Activated CD4-positive, alpha-beta T cell treated with anti-CD3 and anti-CD28 coated beads, Interleukin-2, amount 10 ng/mL, durations not matched to agents 7 days and 5 days (primary cell): ENCODE data around the gene MYH15. TPM values are rescaled to one million over a fixed set of nuclear protein-coding genes. Genes with fewer than 3 reads are reported as not detected.

Experiments used
- CTCF ChIA-PET: fragments of 350-600 bp; sonication (Branson Sonifier 250); formaldehyde crosslinking; loops from one replicate; lab custom pipeline; 2021; ENCODE audit warnings: antibody characterized with exemption; lab: Charles Lee
- POLR2A ChIA-PET: fragments of 350-600 bp; sonication (Branson Sonifier 250); formaldehyde crosslinking; loops from one replicate; lab custom pipeline; 2021; ENCODE audit warnings: antibody characterized with exemption; lab: Charles Lee
- DNase-seq: peaks from one replicate; pipeline ENCODE4 v3.0.0-alpha.2; 2020
- H3K27ac Mint-ChIP-seq: one replicate; pipeline ENCODE4 v1.8.0; 2021; ENCODE audit warnings: mild to moderate bottlenecking, moderate library complexity, mixed read lengths
- H3K27me3 Mint-ChIP-seq: one replicate; pipeline ENCODE4 v1.8.0; 2021; ENCODE audit warnings: mixed read lengths
- H3K36me3 Mint-ChIP-seq: one replicate; pipeline ENCODE4 v1.8.0; 2021; ENCODE audit warnings: low read depth, mixed read lengths
- H3K4me1 Mint-ChIP-seq: one replicate; pipeline ENCODE4 v1.8.0; 2021; ENCODE audit warnings: mixed read lengths
- H3K4me3 Mint-ChIP-seq: one replicate; pipeline ENCODE4 v1.8.0; 2021; ENCODE audit warnings: mild to moderate bottlenecking, moderate library complexity, mixed read lengths
- H3K9me3 Mint-ChIP-seq: one replicate; pipeline ENCODE4 v1.8.0; 2021; ENCODE audit warnings: mixed read lengths
- total RNA-seq, 2 experiments: library from RNA; stranded (reverse); gene quantifications; one replicate each; pipeline ENCODE4 v1.2.3, GENCODE V29; 2021

Gene MYH15
- total RNA-seq, 2 experiments from 2014 or later: 0.15 to 0.21 TPM

- no peaks in the 10 kb centered on the region for H3K27me3 Mint-ChIP-seq
These were observed 81.8 kb downstream of the MYH15 start for GRCh38 chr3:108428586-108428985.

GRCh38 chr3:108420926-108421325 is 89.5 kb downstream of the MYH15 start:
- ChIA-PET POLR2A (no interaction called here), CTCF (interaction anchor here (1.1 kb wide), 1 partner anchor 16 kb away, joined by 3 read pairs; no protein-coding TSS in a partner anchor)
- no peaks in the 10 kb centered on the region for H3K27me3 Mint-ChIP-seq
- DNase-seq: no peak
- H3K4me1 Mint-ChIP-seq: no peaks in the 10 kb centered on the region
- no peak overlapping the region for H3K4me3 Mint-ChIP-seq
- no peaks in the 10 kb centered on the region for H3K36me3 Mint-ChIP-seq
- H3K9me3 Mint-ChIP-seq: peaks cover 3% of the 10 kb centered on the region
- no peak overlapping the region for H3K27ac Mint-ChIP-seq

More at GRCh38 chr3:108428586-108428985, 81.8 kb downstream of the MYH15 start:
- Mint-ChIP-seq H3K4me1 (no peaks in the 10 kb centered on the region), H3K27ac (no peak overlapping the region), H3K9me3 (peaks cover 11% of the 10 kb centered on the region), H3K4me3 (no peak overlapping the region), H3K36me3 (peaks cover 8% of the 10 kb centered on the region)
- ChIA-PET CTCF (interaction anchor here (0.6 to 1.1 kb wide), 3 partner anchors 9 to 150 kb away, joined by 3 to 4 read pairs (median 3); no protein-coding TSS in a partner anchor), POLR2A (no interaction called here)
- no peak for DNase-seq

- peaks cover 6% of the 10 kb centered on the region for H3K27me3 Mint-ChIP-seq
- H3K4me1 Mint-ChIP-seq: no peaks in the 10 kb centered on the region
- H3K4me3 Mint-ChIP-seq: no peak overlapping the region
- ChIA-PET CTCF (no interaction called here), POLR2A (no interaction called here)
- no peak overlapping the region for H3K27ac Mint-ChIP-seq
- H3K9me3 Mint-ChIP-seq: no peaks in the 10 kb centered on the region
- no peaks in the 10 kb centered on the region for H3K36me3 Mint-ChIP-seq
- DNase-seq: no peak
These were observed 94.1 kb downstream of the MYH15 start for GRCh38 chr3:108416111-108416869.

DNA sequence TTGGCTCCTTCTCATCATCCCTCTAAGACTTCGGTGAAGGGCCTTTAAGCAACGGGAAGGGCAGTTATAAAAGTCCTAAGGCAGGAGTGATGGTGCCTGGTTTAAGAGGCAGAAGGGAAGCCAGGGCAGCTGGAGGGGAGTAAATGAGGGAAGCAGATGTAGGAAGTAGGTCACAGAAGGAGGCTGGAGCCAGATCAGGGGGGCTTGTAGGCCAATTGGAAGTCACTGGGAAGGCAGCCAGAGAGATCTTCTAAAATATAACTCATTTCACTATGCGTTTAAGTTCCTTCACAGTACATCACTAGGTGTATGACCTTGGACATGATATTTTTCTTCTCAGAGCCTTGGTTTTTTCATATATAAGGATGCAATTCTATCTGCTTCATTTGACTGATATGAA is 94.7 kb downstream of the MYH15 start:
- ChIA-PET CTCF (no interaction called here), POLR2A (no interaction called here)

DNA sequence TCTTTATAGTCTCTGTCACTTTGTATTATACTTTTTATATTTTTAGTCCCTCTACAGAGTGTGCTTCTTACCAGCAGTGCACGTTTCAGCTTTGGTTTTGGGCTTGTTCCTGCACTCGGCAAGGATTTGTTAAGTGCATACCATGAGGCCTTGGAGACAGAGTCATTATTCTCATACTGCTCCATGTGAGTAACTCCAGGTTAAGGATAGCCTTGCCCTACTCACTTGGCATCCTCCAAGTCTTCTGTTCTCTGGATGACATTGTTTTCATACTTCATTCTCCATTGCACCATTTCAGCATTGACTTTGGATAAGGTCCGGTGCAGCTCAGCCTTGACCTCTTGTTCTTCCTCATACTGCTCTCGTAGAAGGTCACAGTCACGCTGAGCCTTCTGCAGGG is 96.4 kb downstream of the MYH15 start:
- no peak for DNase-seq
- no peaks in the 10 kb centered on the region for H3K36me3 Mint-ChIP-seq
- H3K27me3 Mint-ChIP-seq: peaks cover 7% of the 10 kb centered on the region
- ChIA-PET POLR2A (no interaction called here), CTCF (interaction anchor here (1.0 to 1.5 kb wide), 2 partner anchors 12 to 13 kb away, joined by 3 read pairs; no protein-coding TSS in a partner anchor)
- H3K27ac Mint-ChIP-seq: no peak overlapping the region
- no peaks in the 10 kb centered on the region for H3K4me1 Mint-ChIP-seq
- no peak overlapping the region for H3K4me3 Mint-ChIP-seq
- H3K9me3 Mint-ChIP-seq: no peaks in the 10 kb centered on the region

More for the DNA sequence above, 94.7 kb downstream of the MYH15 start:
- Mint-ChIP-seq H3K9me3 (no peaks in the 10 kb centered on the region), H3K36me3 (no peaks in the 10 kb centered on the region), H3K27ac (no peak overlapping the region), H3K4me3 (no peak overlapping the region), H3K27me3 (peaks cover 7% of the 10 kb centered on the region), H3K4me1 (no peaks in the 10 kb centered on the region)
- no peak for DNase-seq

- Mint-ChIP-seq H3K4me1 (peaks cover 2% of the 10 kb centered on the region), H3K27ac (no peak overlapping the region), H3K4me3 (no peak overlapping the region), H3K27me3 (peaks cover 7% of the 10 kb centered on the region), H3K9me3 (no peaks in the 10 kb centered on the region), H3K36me3 (no peaks in the 10 kb centered on the region)
- no peak for DNase-seq
- POLR2A ChIA-PET: no interaction called here
- CTCF ChIA-PET: interaction anchor here (1.5 kb wide), 1 partner anchor 14 kb away, joined by 3 read pairs; no protein-coding TSS in a partner anchor
These were observed 98.2 kb downstream of the MYH15 start for GRCh38 chr3:108412121-108412750.

DNA sequence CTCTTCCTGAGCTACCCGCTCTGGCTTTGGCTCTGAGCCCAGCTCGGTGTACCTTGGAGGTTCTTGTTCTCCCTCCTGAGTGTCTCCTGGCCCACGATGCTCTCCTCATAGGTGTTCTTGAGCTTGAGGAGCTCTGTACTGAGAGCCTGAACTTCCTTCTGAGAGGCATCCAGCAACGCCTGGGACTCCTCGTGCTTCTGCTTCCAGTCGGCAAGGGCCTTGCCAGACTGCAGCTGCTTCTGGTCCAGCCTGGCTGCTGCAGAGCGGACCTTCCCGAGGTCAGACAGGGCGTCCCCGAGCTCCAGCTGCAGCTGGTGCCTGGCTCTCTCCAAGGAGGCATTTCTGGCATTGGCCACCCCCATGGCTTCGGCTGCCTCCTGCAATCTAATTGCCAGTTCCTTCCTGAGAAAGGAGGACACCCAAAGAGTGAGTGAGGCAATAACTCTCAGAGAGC is 99.8 kb downstream of the MYH15 start:
- no peak for DNase-seq
- peaks cover 7% of the 10 kb centered on the region for H3K27me3 Mint-ChIP-seq
- H3K4me3 Mint-ChIP-seq: no peak overlapping the region
- ChIA-PET POLR2A (no interaction called here), CTCF (interaction anchor here (0.6 to 1.4 kb wide), 4 partner anchors 8 to 257 kb away, joined by 3 to 5 read pairs (median 3); no protein-coding TSS in a partner anchor)
- H3K9me3 Mint-ChIP-seq: no peaks in the 10 kb centered on the region
- no peak overlapping the region for H3K27ac Mint-ChIP-seq
- H3K36me3 Mint-ChIP-seq: no peaks in the 10 kb centered on the region
- peaks cover 14% of the 10 kb centered on the region for H3K4me1 Mint-ChIP-seq

GRCh38 chr3:108409800-108410178 is 100.6 kb downstream of the MYH15 start:
- H3K27me3 Mint-ChIP-seq: peaks cover 7% of the 10 kb centered on the region
- no peak overlapping the region for H3K4me3 Mint-ChIP-seq
- H3K36me3 Mint-ChIP-seq: no peaks in the 10 kb centered on the region
- H3K27ac Mint-ChIP-seq: no peak overlapping the region
- H3K9me3 Mint-ChIP-seq: no peaks in the 10 kb centered on the region
- POLR2A ChIA-PET: no interaction called here
- no peak for DNase-seq
- peaks cover 14% of the 10 kb centered on the region for H3K4me1 Mint-ChIP-seq
- CTCF ChIA-PET: interaction anchor here (1.0 to 1.4 kb wide), 3 partner anchors 9 to 482 kb away, joined by 3 read pairs; no protein-coding TSS in a partner anchor

GRCh38 chr3:108408883-108409799 is 101.3 kb downstream of the MYH15 start:
- POLR2A ChIA-PET: no interaction called here
- Mint-ChIP-seq H3K27me3 (peaks cover 7% of the 10 kb centered on the region), H3K36me3 (no peaks in the 10 kb centered on the region), H3K4me3 (no peak overlapping the region), H3K4me1 (peaks cover 14% of the 10 kb centered on the region), H3K27ac (no peak overlapping the region), H3K9me3 (no peaks in the 10 kb centered on the region)
- DNase-seq: no peak
- CTCF ChIA-PET: interaction anchor here (1.0 to 1.4 kb wide), 3 partner anchors 9 to 481 kb away, joined by 3 read pairs; no protein-coding TSS in a partner anchor

DNA sequence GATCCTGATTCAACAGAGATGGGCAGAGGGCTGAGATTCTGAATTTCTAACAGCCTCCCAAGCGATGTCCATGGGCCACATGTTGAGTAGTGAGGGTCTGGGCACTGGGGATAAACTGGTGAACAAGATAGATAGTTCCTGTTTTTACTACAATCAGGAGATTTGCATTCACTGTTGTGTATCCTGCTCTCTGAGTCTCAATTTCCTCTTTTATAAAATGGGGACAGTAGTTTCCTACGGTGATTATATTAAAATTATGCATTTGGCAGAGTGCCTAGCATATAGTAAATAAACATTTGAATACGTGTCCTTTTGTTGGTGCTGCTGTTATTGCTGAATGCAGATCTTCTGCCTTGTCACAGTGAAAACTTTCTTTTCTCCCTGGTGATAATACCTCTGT is 102.5 kb downstream of the MYH15 start:
- Mint-ChIP-seq H3K27me3 (peaks cover 5% of the 10 kb centered on the region), H3K36me3 (no peaks in the 10 kb centered on the region), H3K9me3 (no peaks in the 10 kb centered on the region), H3K27ac (no peak overlapping the region), H3K4me1 (peaks cover 14% of the 10 kb centered on the region), H3K4me3 (no peak overlapping the region)
- ChIA-PET POLR2A (no interaction called here), CTCF (interaction anchor here (0.7 to 1.3 kb wide), 3 partner anchors 11 to 254 kb away, joined by 3 to 4 read pairs (median 3); no protein-coding TSS in a partner anchor)
- DNase-seq: no peak

DNA sequence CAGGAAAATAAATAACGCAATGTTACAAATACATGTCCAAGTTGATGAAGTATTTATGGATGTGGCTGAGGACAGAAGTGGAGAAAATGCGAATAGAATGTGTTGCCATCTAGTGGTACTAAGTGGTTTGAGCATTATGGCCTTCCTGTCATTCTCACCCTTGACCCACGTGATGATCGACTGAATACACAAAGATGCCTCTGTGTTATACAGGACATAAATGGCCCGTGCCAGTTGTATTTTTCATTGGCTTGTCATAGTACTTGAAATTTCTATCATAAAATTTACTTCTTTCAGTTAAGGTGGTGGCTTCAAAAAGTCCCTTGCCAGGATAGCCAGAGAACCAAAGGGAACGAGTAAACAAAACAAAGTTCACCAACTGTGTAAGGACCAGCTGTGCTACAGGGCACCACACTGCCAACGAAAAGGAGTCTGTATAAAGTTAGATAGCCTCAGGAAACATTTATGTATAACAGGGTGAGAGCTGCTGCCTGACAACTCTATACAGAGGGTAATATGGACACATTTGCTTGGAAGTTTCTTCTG is 103.7 kb downstream of the MYH15 start:
- Mint-ChIP-seq H3K4me3 (no peak overlapping the region), H3K27ac (no peak overlapping the region), H3K36me3 (no peaks in the 10 kb centered on the region), H3K9me3 (no peaks in the 10 kb centered on the region), H3K27me3 (peaks cover 5% of the 10 kb centered on the region), H3K4me1 (peaks cover 14% of the 10 kb centered on the region)
- ChIA-PET CTCF (interaction anchor here (0.9 to 1.7 kb wide), 3 partner anchors 12 to 253 kb away, joined by 3 to 6 read pairs (median 3); no protein-coding TSS in a partner anchor), POLR2A (no interaction called here)
- peak; percentile 62 for DNase-seq
